PFSK-1 (cell line): ENCODE data around the gene CADM2.

Experiments used
- FOXP2 ChIP-seq: optimal IDR thresholded peaks from 2 replicates; pipeline ENCODE3; 2011; ENCODE audit warnings: borderline replicate concordance, control low read depth, inconsistent platforms; ENCODE audit not compliant: insufficient read depth; ENCODE audit errors: extremely low read length, extremely low read depth
- POLR2AphosphoS5 ChIP-seq: IDR thresholded peaks from 2 replicates; pipeline ENCODE4 v1.6.1; 2012; ENCODE audit warnings: low read depth, mild to moderate bottlenecking, control low read depth, low read length, moderate library complexity
- REST ChIP-seq, 2 experiments: IDR thresholded peaks; 2 replicates each; pipeline versions ENCODE4 v1.6.1 to v1.8.0; 2011 to 2012; ENCODE audit warnings: low read depth in 2 of 2, low read length in 2 of 2, control low read depth in 1 of 2, inconsistent platforms in 1 of 2, mild to moderate bottlenecking in 1 of 2, moderate library complexity in 1 of 2; ENCODE audit not compliant: insufficient read depth in 1 of 2
- SIN3A ChIP-seq: IDR thresholded peaks from 2 replicates; pipeline ENCODE4 v1.6.1; 2012; ENCODE audit warnings: mild to moderate bottlenecking, low read length, moderate library complexity, borderline replicate concordance; ENCODE audit not compliant: insufficient read depth
- TAF1 ChIP-seq: IDR thresholded peaks from 2 replicates; pipeline ENCODE4 v1.6.1; 2012; ENCODE audit warnings: low read length, control low read depth, borderline replicate concordance; ENCODE audit not compliant: insufficient read depth

The CADM2 gene

GRCh38 chr3:85120879-85121278 lies 162.1 kb downstream of the CADM2 start:
- no peak for TF ChIP-seq REST (IDR thresholded peaks at IDR 0.05; ENCODE audit: insufficient read depth in 1 of 2, low read depth in 2 of 2, low read length in 2 of 2)
- TF ChIP-seq FOXP2: no peak
- no peak for TF ChIP-seq POLR2AphosphoS5
- no peak for TF ChIP-seq TAF1
- TF ChIP-seq SIN3A: no peak

- TF ChIP-seq FOXP2 (no peak), SIN3A (no peak), REST (IDR thresholded peaks at IDR 0.05; ENCODE audit: insufficient read depth in 1 of 2, low read depth in 2 of 2, low read length in 2 of 2) (no peak), TAF1 (no peak), POLR2AphosphoS5 (no peak)
Observed at GRCh38 chr3:85142626-85143025, 183.8 kb downstream of the CADM2 start.

GRCh38 chr3:85148036-85148435 lies 189.2 kb downstream of the CADM2 start:
- TF ChIP-seq POLR2AphosphoS5 (no peak), REST (IDR thresholded peaks at IDR 0.05; ENCODE audit: insufficient read depth in 1 of 2, low read depth in 2 of 2, low read length in 2 of 2) (no peak), SIN3A (no peak), TAF1 (no peak), FOXP2 (no peak)

- TF ChIP-seq POLR2AphosphoS5 (no peak), SIN3A (no peak), FOXP2 (no peak), REST (IDR thresholded peaks at IDR 0.05; ENCODE audit: insufficient read depth in 1 of 2, low read depth in 2 of 2, low read length in 2 of 2) (no peak), TAF1 (no peak)
Observed at GRCh38 chr3:85151555-85151954, 192.8 kb downstream of the CADM2 start.

- TF ChIP-seq TAF1 (no peak), SIN3A (no peak), FOXP2 (no peak), REST (IDR thresholded peaks at IDR 0.05; ENCODE audit: insufficient read depth in 1 of 2, low read depth in 2 of 2, low read length in 2 of 2) (no peak), POLR2AphosphoS5 (no peak)
Observed at GRCh38 chr3:85159376-85159775, 200.6 kb downstream of the CADM2 start.
